GM13977 (cell line): ENCODE data around the gene GLS2.
"Not testable (repeated sequence)": the region's sequence is repeated elsewhere in the genome, so short reads cannot be mapped to it uniquely, and the experiment has no call there.

Experiments
- DNase-seq: peaks from one replicate; pipeline ENCODE4 v3.0.0; 2012; ENCODE audit warnings: low spot score
- CTCF ChIP-seq: IDR thresholded peaks from 2 replicates; pipeline ENCODE4 v1.5.1; 2012; ENCODE audit warnings: mild to moderate bottlenecking, control low read depth; ENCODE audit not compliant: insufficient read depth; ENCODE audit errors: extremely low read depth, missing control alignments
- in situ Hi-C: fragments of 300-500 bp; cut with MboI; formaldehyde crosslinking; loops from one replicate; pipeline ENCODE4 v1.12.0; 2022; ENCODE audit warnings: low sequenced_read_pairs, low pct_unique_long_range_greater_than_20kb, mixed read lengths, inconsistent platforms; ENCODE audit not compliant: unreplicated experiment

The GLS2 gene

GRCh38 chr12:56451147-56451546, 36.8 kb downstream of the GLS2 start:
- no peak for DNase-seq
- in situ Hi-C loops = no loop called here
- TF ChIP-seq CTCF = no peak

- in situ Hi-C loops = no loop called here
- no peak for TF ChIP-seq CTCF
- DNase-seq = no peak
Observed at GRCh38 chr12:56450241-56450640, 37.7 kb downstream of the GLS2 start.

- in situ Hi-C loops = no loop called here
- TF ChIP-seq CTCF = no peak
- no peak for DNase-seq
Observed at GRCh38 chr12:56449622-56449984, 38.4 kb downstream of the GLS2 start.

- in situ Hi-C loops = no loop called here
- TF ChIP-seq CTCF = no peak
- peak; percentile 94 for DNase-seq
Observed at GRCh38 chr12:56448860-56449621, 38.9 kb downstream of the GLS2 start, which contains the start of gene TIMELESS. TIMELESS (minus strand) TSS chr12:56449426; CDS start chr12:56434170, 15,256 bp downstream.

GRCh38 chr12:56443208-56443607, 44.8 kb downstream of the GLS2 start:
- in situ Hi-C loops, DNase-seq: not testable (repeated sequence)

- DNase-seq = no peak
- in situ Hi-C loops = no loop called here
- no peak for TF ChIP-seq CTCF
Observed at GRCh38 chr12:56437430-56438176, 50.4 kb downstream of the GLS2 start.

GRCh38 chr12:56434828-56435227, 53.1 kb downstream of the GLS2 start:
- in situ Hi-C loops = no loop called here
- no peak for TF ChIP-seq CTCF
- no peak for DNase-seq
